Amniotic epithelial cell (primary cell): ENCODE results near the gene SLC45A2.
"Not testable (repeated sequence)": the region's sequence is repeated elsewhere in the genome, so short reads cannot be mapped to it uniquely, and the experiment has no call there.

ENCODE experiments used
- DNase-seq: peaks from one replicate; pipeline ENCODE4 v3.0.0-alpha.2; 2010; ENCODE audit warnings: low read depth

Gene SLC45A2

GRCh38 chr5:33984671-33985124 is at the start of gene SLC45A2:
Gene SLC45A2, minus strand, starts transcription at chr5:33984693. Its CDS starts 110 bp downstream, at chr5:33984583.
- DNase-seq = peak; percentile 82

- no peak for DNase-seq
Measured at GRCh38 chr5:34031966-34032365, 47.5 kb upstream of the SLC45A2 start.

GRCh38 chr5:34031117-34031516 is 46.6 kb upstream of the SLC45A2 start:
- DNase-seq = no peak

GRCh38 chr5:34030585-34030984 is 46.1 kb upstream of the SLC45A2 start:
- DNase-seq = not testable (repeated sequence)

- no peak for DNase-seq
Measured at GRCh38 chr5:34030048-34030447, 45.6 kb upstream of the SLC45A2 start.

- DNase-seq = no peak
Measured at GRCh38 chr5:34028349-34028748, 43.9 kb upstream of the SLC45A2 start.

- DNase-seq = no peak
Measured at GRCh38 chr5:34026089-34026761, 41.7 kb upstream of the SLC45A2 start.

GRCh38 chr5:34022121-34022705 is 37.7 kb upstream of the SLC45A2 start:
- peak; percentile 31 for DNase-seq

GRCh38 chr5:34021334-34021733 is 36.8 kb upstream of the SLC45A2 start:
- DNase-seq = no peak

- no peak for DNase-seq
Measured at GRCh38 chr5:34020726-34021125, 36.2 kb upstream of the SLC45A2 start.

GRCh38 chr5:34017254-34017653 is 32.8 kb upstream of the SLC45A2 start:
- DNase-seq = no peak

GRCh38 chr5:34016750-34017149 is 32.3 kb upstream of the SLC45A2 start:
- DNase-seq = no peak

- DNase-seq = peak; percentile 24
Measured at GRCh38 chr5:34016222-34016621, 31.7 kb upstream of the SLC45A2 start.

- no peak for DNase-seq
Measured at GRCh38 chr5:34015120-34015822, 30.8 kb upstream of the SLC45A2 start.

GRCh38 chr5:34014626-34015025 is 30.1 kb upstream of the SLC45A2 start:
- no peak for DNase-seq

- no peak for DNase-seq
Measured at GRCh38 chr5:34013547-34013946, 29.1 kb upstream of the SLC45A2 start.

GRCh38 chr5:34012791-34013190 is 28.3 kb upstream of the SLC45A2 start:
- DNase-seq = no peak

- no peak for DNase-seq
Measured at GRCh38 chr5:34011536-34011935, 27.0 kb upstream of the SLC45A2 start.

GRCh38 chr5:34010146-34010545 is 25.7 kb upstream of the SLC45A2 start:
- DNase-seq = not testable (repeated sequence)

- no peak for DNase-seq
Measured at GRCh38 chr5:34009610-34010009, 25.1 kb upstream of the SLC45A2 start.

- DNase-seq = peak; percentile 18
Measured at GRCh38 chr5:34008802-34009201, 24.3 kb upstream of the SLC45A2 start.

GRCh38 chr5:34007621-34008600 is 23.4 kb upstream of the SLC45A2 start, which contains the start of gene AMACR:
Gene AMACR, minus strand, starts transcription at chr5:34008050. Its CDS starts 31 bp downstream, at chr5:34008019.
- peak; percentile 90 for DNase-seq
